ENCODE data around the gene GLIS1. TPM values are rescaled to one million over a fixed set of nuclear protein-coding genes. Genes with fewer than 3 reads are reported as not detected.
A peak's percentile ranks its signal among the peaks of the same experiment; 100 is the strongest.

Gene GLIS1
- total RNA-seq, 1 experiment from 2014 or later = 1.4 TPM

DNA sequence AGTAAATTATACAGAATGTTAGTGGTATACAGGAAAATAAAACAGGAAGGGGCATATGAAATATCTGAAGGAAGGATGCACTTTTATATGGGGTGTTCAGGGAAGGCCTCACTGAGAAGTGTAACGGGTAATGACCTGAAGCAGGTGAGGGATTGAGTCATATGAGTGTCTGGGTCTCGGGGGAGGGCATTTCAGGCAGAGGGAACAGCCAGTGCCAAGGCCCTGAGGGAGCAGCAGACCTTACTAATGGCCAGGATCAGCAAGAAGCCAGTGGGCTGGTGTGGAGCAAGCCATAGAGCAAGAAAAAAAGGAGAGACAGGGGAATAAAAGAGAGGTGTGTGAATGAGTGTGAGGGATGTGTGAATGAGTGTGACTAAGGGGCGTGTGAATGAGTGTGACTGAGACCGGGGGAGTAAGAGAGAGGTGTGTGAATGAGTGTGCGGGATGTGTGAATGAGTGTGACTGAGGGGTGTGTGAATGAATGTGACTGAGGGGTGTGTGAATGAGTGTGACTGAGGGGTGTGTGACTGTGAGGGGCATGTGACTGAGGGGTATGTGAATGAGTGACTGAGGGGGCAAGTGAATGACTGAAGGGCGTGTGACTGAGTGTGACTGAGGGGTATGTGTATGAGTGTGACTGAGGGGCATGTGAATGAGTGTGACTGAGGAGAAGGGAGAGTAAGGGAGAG lies 107.2 kb downstream of the GLIS1 start:
- Histone ChIP-seq H3K9me3 (no peaks in the 10 kb centered on the region), H3K4me3 (no peak overlapping the region), H3K36me3 (no peaks in the 10 kb centered on the region), H3K27me3 (no peaks in the 10 kb centered on the region)
- no peak for DNase-seq

DNA sequence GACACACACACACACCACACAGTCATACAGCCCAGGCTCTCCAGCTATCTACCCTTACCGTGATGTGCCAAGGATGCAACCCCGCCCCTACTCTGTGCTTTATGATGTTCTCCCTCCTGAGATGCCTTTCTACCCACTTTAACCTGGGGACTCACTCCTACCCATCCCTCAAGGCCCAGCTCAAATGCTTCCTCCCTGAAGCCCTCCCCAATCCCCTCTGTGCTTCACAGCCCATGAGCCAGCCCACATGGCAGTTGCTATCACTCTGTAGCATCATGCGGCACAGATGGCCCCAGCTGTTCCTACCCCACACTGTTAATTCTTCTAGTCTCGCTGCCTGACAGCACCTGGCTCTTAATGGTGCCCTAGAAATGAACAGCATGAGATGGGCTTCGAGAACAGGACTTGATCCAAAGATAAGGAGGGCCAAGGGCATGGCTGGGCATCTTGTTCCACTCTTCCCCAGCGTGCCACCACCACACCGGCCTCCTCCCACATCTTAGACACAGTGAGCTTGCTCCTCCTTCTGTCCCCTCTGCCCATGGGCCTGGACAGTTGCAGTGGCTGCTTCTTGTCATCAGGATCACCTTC lies 109.8 kb downstream of the GLIS1 start:
- H3K36me3 ChIP-seq = no peaks in the 10 kb centered on the region
- no peak for DNase-seq

DNA sequence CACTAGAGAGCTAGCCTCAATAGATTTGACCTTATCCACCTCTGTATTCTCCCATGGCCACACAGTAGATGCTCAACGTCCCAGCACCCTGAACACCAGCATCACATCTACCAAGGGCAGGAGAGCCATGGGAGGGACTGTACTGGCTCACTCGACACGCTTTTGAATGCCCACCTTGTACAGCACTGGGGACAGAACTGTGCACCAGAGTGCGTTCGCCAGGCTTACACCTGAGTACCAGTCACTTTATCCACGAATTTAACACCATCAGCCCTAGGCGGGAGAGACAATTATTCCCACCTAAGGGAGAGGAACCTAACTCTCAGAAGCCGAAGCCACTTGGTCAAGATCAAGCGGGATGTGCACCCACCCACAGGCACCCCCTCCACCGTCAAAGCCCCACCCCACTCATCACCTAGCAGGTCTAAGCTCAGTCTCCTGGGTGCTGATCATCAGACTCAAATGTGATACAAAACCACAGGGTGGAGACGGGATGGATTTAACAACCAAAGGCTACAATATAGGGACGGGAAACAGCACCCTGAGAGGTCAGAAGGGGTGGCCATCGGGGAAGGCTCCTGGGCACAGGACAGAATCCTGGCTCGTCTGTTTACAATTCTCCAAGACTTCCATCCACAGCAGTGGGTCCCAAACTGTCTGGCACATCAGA lies 110.5 kb downstream of the GLIS1 start:
- H3K27me3 ChIP-seq = no peaks in the 10 kb centered on the region
- no peaks in the 10 kb centered on the region for H3K36me3 ChIP-seq
- peaks cover 6% of the 10 kb centered on the region; the same call in 1 of the 2 replicates for H3K9me3 ChIP-seq
- no peak for DNase-seq
- no peak overlapping the region for H3K4me3 ChIP-seq

More for the DNA sequence above, 109.8 kb downstream of the GLIS1 start:
- H3K4me3 ChIP-seq = no peak overlapping the region
- no peaks in the 10 kb centered on the region; the same call in 1 of the 2 replicates for H3K9me3 ChIP-seq
- no peaks in the 10 kb centered on the region for H3K27me3 ChIP-seq

DNA sequence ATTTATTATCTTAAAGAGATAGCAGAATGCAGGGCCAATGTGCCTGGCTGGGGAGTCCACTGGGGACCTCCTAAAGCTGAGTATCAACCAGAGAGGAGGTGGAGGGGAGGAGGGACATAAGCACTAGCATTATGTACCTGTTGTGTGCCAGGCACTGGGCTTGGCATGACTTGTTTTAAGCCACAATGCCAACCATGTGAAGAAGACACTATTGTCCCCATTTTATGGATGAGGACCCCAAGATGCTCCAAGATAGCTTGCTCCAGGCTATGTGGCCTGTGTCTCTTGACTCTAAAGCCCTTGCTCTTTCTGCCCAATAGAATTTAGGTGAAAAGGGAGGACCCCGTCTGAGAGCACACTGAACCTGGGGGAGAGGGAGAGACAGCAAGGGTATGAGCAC lies 111.3 kb downstream of the GLIS1 start:
- no peaks in the 10 kb centered on the region for H3K27me3 ChIP-seq
- no peak for DNase-seq
- no peaks in the 10 kb centered on the region for H3K36me3 ChIP-seq
- no peak overlapping the region for H3K4me3 ChIP-seq
- H3K9me3 ChIP-seq = peaks cover 6% of the 10 kb centered on the region; the same call in 1 of the 2 replicates

DNA sequence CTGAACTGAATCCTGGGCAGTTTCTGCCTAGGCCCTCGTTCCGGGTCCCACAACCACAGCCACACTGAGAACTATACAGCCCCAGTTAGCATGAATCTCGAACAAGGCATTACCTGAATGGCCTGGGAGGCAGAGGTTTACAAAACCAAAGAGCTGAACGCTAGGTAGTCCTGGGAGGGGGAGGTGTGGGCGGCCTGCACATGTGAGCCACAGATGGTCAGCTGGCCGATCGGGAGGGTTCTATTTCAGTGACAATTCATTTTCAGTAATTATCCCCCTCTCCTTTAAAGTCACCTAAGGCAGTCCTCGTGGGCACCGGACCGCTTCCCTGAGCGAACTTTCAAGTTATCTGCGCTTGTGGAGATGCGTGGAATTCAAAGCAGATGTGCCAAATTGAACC lies 111.9 kb downstream of the GLIS1 start:
- DNase-seq = no peak

DNA sequence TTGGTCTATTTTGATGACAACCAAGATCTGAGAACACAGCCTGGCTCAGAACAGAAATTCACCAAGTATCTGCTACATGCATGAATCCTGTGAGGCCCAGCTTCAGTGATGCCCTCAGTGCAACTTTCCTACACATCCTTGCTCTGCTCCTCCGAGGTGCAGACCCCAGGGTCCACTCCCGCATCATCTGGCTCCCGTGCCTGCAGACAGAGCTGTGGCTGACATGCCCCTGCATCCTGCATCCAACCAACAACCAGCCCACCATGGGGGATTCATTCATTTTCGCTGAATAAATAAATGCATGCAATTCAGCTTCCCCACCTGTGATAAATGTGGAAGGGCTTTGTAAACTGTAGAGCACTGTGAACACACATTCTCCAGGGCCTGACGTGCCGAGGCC lies 112.3 kb downstream of the GLIS1 start:
- no peaks in the 10 kb centered on the region for H3K36me3 ChIP-seq
- peaks cover 6% of the 10 kb centered on the region; the same call in 1 of the 2 replicates for H3K9me3 ChIP-seq
- no peak overlapping the region for H3K4me3 ChIP-seq
- DNase-seq = no peak
- H3K27me3 ChIP-seq = no peaks in the 10 kb centered on the region

More for the DNA sequence above, 111.9 kb downstream of the GLIS1 start:
- Histone ChIP-seq H3K4me3 (no peak overlapping the region), H3K9me3 (peaks cover 6% of the 10 kb centered on the region; the same call in 1 of the 2 replicates), H3K27me3 (no peaks in the 10 kb centered on the region), H3K36me3 (no peaks in the 10 kb centered on the region)

DNA sequence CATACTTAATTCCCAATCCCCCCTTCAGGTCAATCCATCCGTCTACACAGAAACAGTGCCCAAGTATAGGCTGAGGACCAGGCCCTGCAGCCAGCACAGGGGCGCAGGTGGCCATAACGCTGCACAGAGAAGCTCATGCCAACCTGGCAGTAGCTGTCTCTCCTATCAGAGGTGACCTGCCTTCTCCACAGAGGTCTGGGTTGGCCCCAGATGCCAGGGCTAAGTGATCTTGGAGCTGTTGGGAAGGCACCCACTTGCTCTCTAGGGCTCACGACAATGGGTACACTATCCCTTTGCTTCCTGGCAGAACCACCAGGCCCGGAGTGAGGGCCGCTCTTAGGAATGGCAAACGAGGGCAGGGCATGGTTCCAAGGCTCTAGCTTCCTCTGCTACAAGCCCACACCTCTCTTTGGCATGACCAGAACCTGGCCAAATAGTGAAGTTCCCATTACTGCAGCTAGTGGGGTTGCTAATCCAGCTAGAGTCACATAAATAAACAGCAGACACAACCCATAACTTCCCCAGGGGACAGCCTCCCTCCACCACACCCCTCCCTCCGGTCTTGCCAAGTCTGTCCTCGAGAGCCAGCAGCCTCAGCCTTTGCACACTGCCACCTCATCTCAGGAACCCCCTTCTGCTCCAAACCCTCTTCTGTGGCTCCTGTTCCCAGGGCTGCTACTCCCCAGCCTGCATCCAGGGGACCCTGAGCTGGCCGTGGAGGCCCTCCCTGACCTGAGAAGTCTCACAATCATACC lies 113.0 kb downstream of the GLIS1 start:
- Histone ChIP-seq H3K27me3 (no peaks in the 10 kb centered on the region), H3K4me3 (no peak overlapping the region), H3K36me3 (no peaks in the 10 kb centered on the region), H3K9me3 (peaks cover 6% of the 10 kb centered on the region; the same call in 1 of the 2 replicates)
- DNase-seq = peak; percentile 77

DNA sequence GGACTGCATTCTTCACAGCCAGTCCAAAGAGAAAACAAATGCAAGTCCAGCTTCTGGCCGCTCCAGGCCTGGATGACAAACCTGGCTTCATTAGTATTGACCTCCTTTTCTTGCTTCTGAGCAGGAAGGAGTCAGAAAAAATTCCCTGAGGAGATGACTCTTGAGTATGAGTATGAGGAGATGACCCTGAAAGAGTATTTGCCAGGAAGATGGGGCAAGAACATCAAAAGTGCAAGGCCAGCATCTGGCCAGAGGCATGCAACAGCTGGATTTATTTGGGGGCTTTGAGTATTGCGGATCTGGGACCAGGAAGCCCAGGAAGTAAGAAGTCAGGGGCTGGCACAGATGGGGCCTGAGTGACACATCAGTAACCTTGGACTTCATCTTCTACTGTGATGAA lies 113.9 kb downstream of the GLIS1 start:
- peaks cover 6% of the 10 kb centered on the region; the same call in 1 of the 2 replicates for H3K9me3 ChIP-seq
- no peaks in the 10 kb centered on the region for H3K36me3 ChIP-seq
- H3K4me3 ChIP-seq = no peak overlapping the region
- DNase-seq = peak; percentile 79
- H3K27me3 ChIP-seq = no peaks in the 10 kb centered on the region

DNA sequence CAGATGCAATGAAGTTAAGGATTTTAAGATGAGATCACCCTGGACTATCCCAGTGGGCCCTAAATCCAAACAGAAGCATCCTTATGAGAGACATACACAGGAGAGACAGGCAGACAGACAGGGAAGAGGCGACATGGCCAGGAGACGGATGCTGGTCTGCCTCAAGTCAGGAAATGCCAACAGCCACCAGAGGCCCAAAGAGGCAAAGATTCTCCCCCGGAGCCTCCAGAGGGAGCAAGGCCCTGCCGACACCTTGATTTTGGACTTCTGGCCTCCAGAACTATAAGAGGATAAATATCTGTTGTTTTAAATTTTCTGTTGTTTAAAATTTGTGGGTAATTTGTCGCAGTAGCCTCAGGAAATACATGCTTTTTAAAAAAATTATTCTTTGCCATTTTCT lies 116.4 kb downstream of the GLIS1 start:
- Histone ChIP-seq H3K36me3 (no peaks in the 10 kb centered on the region), H3K4me3 (no peak overlapping the region), H3K27me3 (no peaks in the 10 kb centered on the region), H3K9me3 (peaks cover 6% of the 10 kb centered on the region; the same call in 1 of the 2 replicates)
- DNase-seq = no peak

DNA sequence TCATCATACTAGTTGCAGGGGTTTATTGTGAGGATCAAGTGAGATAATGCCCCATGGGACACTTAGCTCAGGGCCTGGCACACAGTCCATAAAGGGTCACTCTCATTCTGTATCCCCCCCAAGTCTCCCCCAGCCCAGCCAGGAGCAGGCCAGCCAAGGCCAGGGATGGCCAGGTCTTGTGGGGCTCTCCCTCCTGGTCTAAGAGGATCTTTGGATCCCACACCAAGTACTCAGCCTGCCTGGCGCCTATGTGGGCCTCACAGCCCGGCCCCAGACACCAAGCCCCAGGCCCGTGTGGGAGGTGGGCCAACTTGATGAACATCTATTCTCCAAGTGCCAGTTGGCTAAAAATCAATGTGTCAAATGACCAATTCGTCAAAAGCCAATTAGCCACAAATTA lies 117.8 kb downstream of the GLIS1 start:
- no peaks in the 10 kb centered on the region for H3K36me3 ChIP-seq
- DNase-seq = no peak

DNA sequence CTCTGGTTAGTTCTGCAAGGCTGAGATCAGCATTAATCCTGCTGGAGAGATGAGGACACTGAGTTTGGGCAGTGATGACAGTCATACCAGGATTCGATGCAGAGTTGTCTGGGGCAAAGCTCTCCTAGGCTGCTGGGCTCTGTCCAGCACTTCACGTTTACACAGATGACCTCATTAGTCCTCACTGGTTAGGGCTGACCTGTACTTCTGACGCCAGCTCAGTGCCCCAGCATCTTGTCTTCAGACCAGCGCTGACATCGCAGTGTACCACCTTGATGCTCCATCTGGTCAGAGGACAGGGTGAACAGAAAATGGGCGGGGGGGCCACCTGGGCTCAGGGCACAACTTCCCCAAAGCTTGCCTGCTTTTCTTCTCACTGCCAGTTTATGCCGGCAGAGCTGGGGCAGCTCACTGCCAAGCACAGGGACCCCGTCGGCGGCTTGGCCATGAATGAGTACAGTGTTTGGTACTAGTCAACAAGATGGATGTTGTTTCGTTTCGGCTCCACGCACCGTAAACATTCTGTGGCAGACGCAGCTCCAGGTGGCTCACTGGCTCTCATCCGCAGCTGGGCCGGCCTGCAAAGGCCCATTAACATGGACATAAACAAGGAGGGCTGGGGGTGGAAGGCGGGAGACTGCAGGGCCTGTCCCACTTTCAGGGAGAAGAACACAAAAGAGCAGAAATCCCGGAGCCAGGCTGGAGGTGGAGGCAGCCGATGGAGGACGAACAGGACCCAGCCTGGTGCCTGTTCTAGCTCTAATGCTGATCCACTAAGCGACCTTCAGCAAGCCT lies 118.7 kb downstream of the GLIS1 start:
- peak; percentile 25 for DNase-seq
- Histone ChIP-seq H3K27me3 (no peaks in the 10 kb centered on the region), H3K4me3 (no peak overlapping the region), H3K36me3 (no peaks in the 10 kb centered on the region), H3K9me3 (peaks cover 6% of the 10 kb centered on the region; the same call in 1 of the 2 replicates)

More for the DNA sequence above, 117.8 kb downstream of the GLIS1 start:
- H3K27me3 ChIP-seq = no peaks in the 10 kb centered on the region
- H3K4me3 ChIP-seq = no peak overlapping the region
- peaks cover 6% of the 10 kb centered on the region; the same call in 1 of the 2 replicates for H3K9me3 ChIP-seq

DNA sequence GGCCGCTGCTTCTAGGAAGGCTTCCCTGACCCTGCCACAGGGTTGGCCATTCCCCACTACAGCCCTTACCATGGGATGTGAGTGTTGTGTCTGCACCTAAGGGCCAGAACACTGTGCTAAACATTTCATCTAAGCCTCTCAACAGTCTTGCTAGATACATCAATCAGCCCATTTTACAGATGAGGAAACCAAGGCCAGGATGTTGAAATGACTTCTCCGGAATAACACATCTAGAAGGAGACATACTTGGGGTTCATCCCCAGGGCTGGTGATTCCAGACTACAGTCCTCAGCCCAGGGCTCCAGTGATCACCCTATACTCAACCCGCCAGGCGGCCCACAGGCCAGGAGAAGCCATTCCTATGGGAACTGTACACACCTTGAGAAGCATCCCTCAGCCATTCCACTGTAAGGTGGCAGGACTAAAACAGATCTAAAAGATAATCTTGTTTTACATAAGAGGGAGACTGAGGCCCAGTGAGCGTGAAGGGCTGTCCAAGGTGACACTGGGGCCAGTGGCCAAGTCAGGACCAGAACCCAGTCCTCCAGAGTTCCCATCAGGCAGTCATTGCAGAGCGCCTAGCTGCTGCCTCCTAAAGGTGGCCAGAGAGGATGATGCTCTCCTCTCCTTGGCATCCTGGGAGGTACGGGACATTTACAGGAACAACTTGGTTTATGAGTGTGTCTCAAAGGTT lies 119.5 kb downstream of the GLIS1 start:
- Histone ChIP-seq H3K9me3 (peaks cover 6% of the 10 kb centered on the region; the same call in 1 of the 2 replicates), H3K4me3 (no peak overlapping the region), H3K36me3 (no peaks in the 10 kb centered on the region), H3K27me3 (no peaks in the 10 kb centered on the region)
- DNase-seq = no peak

DNA sequence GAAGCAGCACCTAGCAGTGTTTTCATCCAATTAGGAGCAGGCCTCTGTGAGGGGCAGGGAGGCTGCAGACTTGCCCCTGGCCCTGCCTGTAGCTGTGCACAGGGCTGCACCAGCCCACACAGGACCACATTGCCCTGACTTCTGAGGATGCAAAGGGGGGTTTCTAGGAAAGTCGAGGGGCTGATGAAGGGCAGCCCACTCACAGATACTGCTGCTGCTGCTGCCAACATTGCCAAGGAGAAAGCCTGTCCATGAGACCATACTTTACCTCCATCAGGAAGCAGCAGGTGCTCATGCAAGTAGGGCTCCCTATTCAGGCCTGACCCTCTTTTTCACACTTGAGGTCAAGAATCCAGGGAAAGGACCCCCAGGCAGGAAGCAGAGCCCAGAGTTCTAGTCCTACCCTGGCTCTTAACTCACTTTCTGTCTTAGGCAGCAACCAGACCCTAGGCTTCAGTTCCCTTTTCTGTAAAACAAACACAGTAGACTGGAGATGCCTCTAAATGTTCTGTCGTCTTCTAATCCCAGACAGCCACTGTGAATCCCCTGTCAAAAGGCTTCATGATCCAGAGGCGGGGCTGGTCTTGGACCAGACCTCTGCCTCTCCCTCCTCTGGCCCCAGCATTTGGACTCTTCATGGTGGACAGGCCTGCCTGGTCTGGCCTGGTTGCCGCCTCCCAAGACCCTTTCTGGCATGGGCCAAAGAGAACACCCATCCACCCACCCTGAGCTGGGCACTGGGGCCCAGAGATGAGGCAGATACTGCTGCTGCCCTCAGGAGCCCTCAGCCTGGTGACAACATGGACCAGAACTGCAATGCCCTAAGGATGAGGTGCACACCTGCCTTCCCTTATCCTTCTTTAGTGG lies 120.2 kb downstream of the GLIS1 start:
- H3K4me3 ChIP-seq = no peak overlapping the region
- H3K9me3 ChIP-seq = peaks cover 4% of the 10 kb centered on the region; the same call in 1 of the 2 replicates
- DNase-seq = no peak
- no peaks in the 10 kb centered on the region for H3K36me3 ChIP-seq
- no peaks in the 10 kb centered on the region for H3K27me3 ChIP-seq

DNA sequence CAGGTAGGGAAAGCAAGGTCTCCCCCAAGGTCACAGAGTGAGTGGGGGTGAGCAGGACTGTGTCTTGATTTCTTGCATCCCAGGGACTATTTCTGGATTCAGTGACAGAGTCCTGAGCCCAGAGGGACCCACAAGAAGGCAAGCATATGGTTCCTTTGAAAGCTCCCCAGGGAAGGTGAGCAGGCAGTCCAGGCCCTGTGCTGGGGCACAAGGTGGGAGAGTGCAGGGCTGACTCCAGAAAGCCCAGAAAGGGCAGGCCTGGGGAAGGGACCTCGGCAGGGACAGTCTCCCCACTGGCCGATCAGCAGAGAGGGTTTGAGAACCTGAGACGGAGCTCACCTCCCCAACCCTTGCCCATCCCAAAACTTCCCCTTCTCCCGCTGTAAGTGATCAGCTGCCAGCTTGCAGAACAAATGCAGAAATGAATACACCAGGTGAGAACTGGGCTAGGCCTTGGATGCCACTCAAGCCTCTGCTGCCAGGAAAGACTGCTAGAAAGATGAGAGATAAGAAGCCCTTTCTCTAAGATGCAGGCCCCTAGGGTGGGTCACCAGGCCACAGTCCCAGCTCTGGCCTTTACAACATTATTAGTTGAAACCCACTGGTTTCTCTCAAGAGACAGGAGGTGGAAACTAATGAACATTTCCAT lies 121.0 kb downstream of the GLIS1 start:
- Histone ChIP-seq H3K36me3 (no peaks in the 10 kb centered on the region), H3K27me3 (no peaks in the 10 kb centered on the region), H3K4me3 (no peak overlapping the region), H3K9me3 (no peaks in the 10 kb centered on the region)
- DNase-seq = no peak
